Urothelium cell line (cell line): ENCODE data around the gene MICU1.

Experiments used
- DNase-seq: peaks from one replicate; pipeline ENCODE4 v3.0.0; 2011; ENCODE audit warnings: low spot score, mixed read lengths
- FAIRE-seq: peaks from 2 replicates; lab custom pipeline; 2011; peaks lifted over from hg19 to GRCh38; lab: Jason Lieb, UNC

The MICU1 gene

DNA sequence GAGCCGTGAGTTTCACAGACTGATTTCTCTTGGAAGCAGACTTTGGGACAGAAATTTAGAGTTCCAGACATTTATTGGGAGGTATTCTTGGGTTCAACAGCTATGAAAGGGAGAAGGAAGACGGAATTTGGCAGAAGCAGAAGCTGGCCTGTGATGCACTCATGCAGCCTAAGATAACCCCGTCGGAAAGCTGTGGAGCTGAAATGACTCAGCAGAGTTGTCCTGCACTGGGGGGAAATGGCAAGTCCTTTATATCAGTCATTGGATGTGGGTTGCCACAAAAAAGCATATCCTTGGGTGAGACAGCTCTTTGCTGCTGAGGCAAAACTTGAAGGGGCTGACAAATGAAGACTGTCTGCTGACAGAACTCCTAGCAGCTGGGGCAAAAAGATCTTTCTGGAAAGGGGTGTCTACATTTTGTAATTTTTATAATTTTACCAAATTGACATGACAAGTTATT lies 11.5 kb upstream of the MICU1 start:
- DNase-seq (peak; percentile 62), FAIRE-seq (peak; percentile 32)

DNA sequence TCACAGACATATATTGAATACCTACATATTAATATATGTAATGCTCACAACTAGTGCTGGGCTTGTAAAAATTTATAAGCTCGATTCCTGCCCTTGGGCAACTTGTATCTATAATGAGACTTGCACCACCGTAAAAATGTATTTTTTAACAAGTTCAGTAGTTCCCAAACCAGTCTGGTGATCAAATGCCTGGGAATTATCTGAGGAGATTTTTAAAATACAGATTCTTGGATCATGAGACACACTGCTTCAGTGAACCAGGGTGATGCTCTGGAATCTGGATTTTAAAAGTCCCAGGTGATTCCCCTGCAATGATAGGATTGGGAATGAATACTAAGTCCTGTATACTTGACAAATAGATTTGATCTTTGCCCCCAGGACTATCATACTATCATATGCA lies 4.3 kb upstream of the MICU1 start:
- DNase-seq: no peak
- FAIRE-seq: no peak

DNA sequence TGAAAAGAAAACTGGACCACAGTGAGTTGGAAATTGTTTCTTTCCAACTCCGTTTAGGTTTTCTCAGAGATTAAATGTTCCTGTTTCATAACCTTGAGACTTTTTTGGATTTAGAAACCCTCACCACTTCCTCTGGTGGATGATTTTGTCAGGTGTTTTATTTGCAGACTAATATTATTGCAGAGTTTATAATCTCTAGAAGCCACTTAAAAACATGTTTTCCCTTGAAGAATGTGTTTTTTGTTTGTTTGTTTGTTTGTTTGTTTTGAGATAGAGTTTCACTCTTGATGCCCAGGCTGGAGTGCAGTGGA lies 520 bp upstream of the MICU1 start:
- FAIRE-seq (no peak), DNase-seq (no peak)

DNA sequence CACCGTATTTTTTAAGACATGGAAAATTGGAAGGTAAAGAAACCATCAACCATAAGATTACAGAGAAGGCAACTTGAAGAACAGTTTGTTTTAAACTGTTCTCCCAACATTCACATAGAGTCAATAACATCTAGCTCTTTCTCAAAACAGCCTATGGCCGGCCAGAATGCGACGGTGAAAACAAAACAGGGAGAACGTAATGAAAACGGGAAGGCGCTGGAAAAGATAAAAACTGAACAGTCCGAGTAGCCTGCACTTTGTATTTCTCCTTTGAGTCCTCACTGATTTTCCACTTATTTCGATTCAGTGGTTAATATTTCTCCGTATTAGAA lies 637 bp downstream of the MICU1 start:
- FAIRE-seq: no peak

DNA sequence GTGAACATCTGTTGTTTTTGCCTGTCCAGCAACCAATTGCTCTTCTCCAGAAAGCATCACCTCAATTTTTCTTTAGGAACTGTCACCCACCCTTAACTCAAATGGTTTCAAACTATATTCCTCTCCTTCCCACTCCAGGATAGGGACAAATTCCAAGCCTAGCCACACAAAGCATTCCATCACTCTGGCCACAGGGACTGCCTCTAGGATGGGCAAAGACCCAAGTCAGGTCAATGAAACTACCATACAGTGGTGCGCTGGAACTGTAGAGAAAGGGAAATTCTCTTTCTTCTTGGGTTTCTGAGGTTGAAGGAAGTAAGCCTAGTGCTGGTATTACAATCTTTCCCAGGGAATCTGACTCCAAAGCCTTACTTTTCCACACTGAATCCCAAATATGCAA lies 3.6 kb downstream of the MICU1 start:
- no peak for FAIRE-seq

More for the DNA sequence above, 637 bp downstream of the MICU1 start:
- DNase-seq: no peak

DNA sequence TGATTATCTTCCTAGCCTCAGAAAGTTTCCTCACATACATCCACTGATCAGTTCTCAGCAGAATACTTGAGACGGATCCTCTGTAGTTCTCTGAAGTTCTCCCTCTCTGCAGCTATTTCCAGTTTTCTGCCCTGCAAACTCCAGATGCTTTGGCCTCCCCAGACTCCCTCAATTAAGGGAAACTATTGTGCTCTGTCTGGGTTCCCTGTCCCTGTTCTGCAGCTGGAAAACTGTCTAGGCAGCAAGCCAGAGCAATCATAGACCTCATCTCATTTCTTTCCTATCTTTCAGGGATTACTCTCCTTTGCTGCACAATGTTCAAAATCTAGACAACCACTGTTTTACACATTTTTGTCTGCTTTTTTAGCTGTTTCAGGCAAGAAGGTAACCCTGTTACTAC lies 9.2 kb downstream of the MICU1 start:
- DNase-seq (no peak), FAIRE-seq (no peak)

More for the DNA sequence above, 3.6 kb downstream of the MICU1 start:
- no peak for DNase-seq

DNA sequence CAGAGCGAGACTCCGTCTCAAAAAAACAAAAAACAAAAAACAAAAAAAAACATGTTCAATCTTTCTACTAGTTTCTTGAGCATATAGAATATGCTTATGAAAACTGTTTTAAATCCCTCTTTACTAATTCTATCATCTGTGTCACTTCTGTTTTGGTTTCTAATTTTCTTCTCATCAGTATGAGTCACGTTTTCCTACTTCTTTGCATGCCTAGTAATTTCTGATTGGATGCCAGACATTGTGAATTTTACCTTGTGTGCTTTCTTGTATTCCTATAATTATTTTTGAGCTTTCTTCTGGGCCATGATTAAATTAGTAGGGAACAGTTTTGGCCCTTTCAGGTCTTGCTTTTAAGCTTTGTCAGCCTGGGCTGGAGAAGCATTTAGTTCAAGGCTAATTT lies 9.9 kb downstream of the MICU1 start:
- DNase-seq (no peak), FAIRE-seq (no peak)

DNA sequence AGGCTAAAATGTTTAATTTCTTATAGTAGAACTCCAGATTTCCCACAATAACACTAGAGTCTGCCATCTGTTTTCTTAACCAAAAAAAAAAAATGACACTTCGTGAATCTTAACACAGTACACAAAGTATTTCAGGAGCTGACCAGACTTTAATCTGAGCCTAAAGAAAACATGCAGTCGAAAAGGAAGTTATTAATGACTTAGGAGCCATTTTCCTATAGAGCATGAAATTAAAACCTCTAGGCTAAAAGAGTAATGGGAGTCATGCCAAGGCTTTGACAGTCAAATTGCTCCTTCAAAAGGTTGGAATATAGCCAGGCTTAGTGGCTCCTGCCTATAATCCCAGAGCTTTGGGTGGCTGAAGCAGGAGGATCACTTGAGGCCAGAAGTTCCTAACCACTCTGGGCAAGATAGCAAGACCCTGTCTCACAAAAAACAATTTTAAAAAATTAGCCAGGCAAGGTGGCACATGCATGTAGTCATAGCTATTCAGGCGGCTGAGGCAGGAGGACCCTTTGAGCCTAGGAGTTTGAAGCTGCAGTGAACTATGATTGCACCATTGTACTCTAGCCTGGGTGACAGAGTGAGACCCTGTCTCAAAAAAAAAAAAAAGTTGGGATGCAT lies 13.6 kb downstream of the MICU1 start:
- FAIRE-seq: no peak
- DNase-seq: no peak

DNA sequence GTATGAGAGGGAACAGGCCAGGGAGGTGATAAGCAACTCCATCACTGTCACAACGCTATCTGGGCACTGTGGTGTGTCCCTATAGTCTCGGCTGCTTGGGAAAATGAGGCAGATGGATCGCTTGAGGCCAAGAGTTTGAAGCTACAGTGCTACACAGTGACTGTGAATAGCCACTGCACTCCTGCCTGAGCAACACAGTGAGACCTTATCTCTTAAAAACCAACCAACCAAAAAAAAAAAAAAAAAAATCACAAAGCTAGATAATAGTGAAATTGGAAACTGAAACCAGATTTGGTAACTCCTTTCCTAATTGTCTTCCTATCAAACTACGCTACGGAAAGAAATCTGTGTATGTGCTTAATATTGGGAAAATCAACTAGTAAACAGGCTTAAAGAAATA lies 14.1 kb downstream of the MICU1 start:
- no peak for DNase-seq
- FAIRE-seq: no peak

DNA sequence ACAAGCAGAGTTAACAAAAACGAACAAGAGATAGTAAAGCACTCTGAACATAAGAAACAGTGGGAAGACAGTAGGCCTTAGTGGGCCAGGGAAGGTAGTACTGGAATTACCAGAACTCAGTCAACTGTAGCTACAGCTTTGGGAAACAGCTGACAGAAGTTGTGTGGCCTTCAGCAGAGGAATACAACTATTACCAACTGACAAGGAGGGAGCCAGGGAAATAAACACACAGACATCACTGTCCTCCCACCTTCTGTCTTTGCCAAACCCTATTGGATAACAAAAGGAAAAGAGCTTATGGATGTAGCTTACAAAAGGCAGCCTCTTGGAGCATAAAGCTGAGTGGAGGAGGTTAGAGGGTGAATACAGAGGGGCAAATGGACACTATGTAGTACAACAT lies 15.4 kb downstream of the MICU1 start:
- FAIRE-seq: no peak
- DNase-seq: no peak

DNA sequence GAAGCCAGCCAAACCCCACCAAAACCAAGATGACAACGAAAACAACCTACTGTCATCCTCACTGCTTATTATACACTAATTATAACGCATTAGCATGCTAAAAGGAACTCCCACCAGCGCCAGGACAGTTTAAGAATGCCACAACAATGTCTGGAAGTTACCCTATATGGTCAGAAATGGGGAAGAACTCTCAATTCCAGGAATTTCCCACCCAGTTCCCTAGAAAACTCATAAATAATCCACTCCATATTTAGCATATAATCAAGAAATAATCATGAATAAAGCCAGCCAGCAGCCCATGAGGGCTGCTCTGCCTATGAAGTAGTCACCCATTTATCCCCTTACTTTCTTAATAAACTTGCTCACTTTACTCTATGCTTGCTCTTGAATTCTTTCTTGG lies 20.8 kb downstream of the MICU1 start:
- no peak for FAIRE-seq

DNA sequence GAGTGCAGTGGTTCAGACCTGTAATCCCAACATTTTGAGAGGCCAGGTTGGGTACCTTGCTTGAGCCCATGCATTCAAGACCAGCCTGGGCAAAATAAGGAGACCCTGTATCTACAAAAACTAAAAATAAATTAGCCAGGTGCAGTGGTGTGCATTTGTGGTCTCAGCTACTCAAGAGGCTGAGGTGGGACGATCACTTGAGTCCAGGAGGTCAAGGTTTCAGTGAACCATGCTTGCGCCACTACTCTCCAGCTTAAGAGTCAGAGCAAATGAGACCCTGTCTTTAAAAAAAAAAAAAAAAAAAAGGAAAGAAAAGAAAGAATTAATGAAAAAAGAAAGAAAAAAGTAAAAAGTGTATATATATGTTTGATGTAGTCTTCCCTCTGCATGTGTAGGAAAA lies 24.7 kb downstream of the MICU1 start:
- FAIRE-seq (no peak), DNase-seq (no peak)

More for the DNA sequence above, 20.8 kb downstream of the MICU1 start:
- DNase-seq: no peak

DNA sequence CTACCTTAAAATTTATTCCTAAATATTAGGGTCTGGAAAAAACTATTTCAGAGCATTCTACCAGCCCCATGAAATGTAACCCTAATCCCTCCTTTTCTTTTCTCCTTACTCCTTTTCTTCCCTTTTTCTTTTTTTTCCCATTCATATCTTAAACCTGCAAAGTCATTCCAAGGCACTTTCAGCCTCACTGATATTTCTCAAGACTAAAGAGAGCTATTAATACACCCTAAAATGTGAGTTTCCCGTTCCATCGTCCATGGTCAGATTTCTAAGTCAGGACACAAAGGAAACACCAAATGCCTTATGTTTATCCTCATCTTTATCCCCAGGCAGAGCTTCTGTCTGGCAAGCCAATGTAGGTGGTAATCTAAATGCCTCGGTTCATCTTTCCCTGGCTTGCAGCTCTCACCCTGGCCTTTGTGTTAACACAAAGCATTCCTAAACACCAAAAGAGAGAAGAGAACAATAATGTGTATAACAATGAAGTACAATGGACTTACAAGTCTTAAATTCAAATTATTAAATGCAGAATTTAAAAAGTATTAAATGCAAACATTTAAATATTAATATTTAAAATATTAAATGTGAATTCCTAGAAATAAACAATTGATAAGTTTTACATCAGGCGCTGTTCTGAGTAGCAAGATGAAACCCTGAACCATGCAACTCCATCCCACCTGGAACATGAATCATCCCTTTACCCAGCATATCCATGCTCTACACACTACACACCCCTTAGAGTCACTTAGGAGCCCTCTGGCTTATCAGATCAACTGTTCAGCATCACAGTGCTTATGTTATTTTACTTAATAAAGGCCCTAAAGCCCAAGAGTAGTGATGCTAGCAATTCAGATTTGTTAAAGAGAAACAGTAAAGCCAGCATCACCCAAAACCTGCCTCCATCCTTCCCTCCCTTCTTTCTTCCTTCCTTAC lies 26.8 kb downstream of the MICU1 start:
- no peak for FAIRE-seq
- no peak for DNase-seq

DNA sequence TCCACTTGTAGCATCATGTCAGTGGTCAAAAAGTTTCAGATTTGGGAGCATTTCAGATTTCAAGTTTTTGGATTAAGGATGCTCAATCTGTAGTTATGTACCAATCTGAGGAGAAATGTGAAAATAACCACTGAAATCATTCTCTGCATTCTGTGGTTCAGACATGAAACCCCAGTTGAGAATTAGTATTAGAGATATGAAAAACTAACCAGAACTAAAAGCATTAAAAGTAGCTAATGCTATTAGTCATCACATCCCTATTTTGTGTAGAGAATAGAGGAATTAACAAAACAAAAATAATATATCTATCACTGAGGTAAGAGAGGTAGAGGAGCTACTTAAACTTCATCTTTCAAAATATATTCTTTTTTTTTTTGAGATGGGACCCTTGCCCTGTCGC lies 28.0 kb downstream of the MICU1 start:
- DNase-seq: no peak
- no peak for FAIRE-seq

DNA sequence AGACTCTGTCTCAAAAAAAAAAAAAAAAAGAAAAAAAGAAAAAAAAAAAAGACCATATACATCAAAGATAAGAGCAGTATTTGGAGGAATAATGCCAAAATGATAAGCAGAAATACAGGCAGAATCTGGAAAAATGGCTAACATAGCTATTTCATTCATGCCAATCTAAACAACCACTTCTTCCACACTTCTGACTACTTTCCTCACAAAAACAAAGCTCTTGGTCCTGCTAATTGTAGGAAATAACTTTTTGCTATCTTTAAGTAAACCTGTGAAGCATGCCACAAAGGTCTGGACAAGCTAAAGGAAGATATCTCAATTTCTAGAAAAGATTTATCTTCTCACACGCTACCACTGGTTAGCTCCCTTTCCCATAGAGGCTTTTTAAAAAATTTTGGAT lies 30.4 kb downstream of the MICU1 start:
- DNase-seq (no peak), FAIRE-seq (no peak)

DNA sequence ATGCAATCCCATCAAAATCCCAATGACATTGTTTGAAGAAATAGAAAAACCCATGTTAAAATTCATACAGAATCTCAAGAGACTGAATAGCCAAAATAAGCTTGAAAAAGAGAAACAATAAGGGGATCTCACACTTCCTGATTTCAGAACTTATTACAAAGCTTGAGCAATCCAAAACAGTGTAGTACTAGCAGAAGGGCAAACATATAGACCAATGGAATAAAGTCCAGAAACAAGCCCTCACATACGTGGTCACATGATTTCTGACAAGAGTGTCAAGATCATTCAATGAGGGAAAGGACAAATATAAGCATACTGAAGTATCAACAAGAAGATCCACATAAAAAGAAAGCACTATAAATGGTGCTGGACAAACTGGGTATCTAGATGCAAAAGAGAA lies 31.9 kb downstream of the MICU1 start:
- FAIRE-seq (no peak), DNase-seq (no peak)

DNA sequence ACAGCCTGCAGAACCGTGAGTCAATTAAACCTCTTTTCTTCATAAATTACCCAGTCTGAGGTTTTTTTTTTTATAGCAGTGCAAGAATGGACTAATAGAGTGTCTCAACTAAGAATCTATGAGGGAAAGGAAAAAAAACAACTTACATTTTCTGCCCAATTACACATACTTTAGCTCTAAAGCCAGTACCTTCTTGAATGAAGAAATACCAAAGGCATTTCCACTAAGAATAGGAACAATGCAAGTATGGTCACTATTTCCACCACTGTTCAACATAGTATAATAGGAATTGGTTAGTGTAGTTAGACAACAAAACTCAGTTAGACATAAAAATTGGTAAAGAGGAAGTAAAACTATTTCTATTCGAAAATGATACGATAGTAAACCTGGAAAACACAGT lies 37.6 kb downstream of the MICU1 start:
- DNase-seq (no peak), FAIRE-seq (no peak)

DNA sequence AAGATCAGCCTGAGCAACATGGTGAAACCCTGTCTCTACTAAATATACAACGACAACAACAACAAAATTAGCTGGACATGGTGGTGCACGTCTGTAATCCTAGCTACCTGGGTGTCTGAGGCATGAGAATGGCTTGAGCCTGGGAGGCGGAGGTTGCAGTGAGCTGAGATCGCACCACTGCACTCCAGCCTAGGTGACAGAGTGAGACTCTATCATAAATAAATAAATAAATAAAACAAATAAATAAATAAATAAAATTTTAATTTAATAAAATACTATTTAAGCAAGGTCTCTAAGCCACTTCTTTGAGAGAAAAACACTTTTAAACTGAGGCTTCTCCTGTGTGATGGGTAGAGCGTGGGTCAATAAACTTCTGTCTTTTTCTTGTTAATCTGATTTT lies 38.3 kb downstream of the MICU1 start:
- FAIRE-seq (no peak), DNase-seq (no peak)

DNA sequence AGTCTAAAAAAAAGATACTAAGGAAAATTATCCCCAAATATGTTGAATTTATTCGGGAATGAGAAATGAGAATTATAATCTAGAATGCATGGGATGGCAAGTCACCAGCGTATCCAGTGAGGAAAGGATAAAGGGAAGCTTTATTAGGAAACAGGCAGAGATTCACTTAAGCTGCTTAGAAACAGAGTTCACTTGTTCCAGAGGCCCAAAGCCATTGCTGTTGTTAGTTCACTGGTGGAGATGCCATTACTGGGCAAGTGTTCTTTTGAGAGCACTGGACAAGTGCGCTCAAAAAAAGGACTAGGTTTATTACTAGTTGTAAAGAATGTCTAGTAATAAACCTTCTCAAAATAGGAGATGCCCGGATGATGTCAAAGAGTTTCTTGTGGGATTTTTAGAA lies 51.2 kb downstream of the MICU1 start:
- FAIRE-seq: no peak
- no peak for DNase-seq

DNA sequence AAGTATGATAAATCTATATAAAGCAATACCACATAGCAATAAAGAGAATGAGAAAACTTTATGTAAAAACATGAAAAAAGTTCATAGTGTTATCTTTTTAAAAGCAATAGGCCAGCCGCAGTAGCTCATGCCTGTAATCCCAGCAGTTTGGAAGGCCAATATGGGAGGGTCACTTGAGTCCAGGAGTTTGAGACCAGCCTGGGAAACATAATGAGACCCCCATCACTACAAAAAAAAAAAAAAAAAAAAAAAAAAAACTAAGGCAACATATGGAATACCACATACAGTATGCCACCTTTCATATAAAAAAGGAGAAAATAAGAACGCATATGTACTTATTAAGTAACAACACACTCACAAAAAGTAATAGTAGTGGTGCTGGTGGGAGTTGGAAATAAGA lies 52.8 kb downstream of the MICU1 start:
- no peak for DNase-seq
- FAIRE-seq: no peak

DNA sequence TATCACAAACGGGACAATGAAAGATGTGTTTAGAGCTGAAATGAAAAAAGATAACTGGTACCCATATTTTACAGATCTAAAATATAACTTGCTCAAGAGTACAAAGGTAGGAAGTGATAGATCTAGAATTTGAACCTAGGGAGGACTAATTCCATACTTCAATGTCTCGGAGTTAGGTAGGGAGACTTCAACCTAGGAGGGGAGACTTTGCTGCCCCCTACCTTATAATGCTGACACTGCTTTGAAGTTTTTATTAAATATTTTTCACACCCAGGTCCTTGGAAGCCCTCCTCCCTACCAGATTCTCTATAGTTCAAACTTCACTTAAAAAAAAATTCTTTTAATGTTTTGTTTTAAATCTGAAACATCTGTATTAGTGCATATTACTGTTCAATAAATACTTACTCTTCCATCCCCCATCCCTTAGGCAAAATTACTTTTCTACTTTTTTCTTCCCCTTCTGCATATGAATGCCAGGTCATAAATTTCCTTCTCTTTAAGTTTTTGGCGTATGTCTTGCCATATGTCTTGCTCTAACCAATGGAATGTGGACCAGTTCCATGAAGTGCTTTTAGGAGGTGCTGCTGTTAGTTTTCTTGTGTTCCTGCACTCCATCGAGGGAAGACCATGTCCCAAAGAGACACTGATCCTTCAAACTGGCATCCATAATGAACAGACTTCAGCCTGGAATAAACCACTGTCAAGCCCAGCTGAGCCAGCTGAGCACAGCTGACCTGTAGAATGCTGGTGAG lies 57.8 kb downstream of the MICU1 start:
- DNase-seq: peak; percentile 42
- peak; percentile 58 for FAIRE-seq

DNA sequence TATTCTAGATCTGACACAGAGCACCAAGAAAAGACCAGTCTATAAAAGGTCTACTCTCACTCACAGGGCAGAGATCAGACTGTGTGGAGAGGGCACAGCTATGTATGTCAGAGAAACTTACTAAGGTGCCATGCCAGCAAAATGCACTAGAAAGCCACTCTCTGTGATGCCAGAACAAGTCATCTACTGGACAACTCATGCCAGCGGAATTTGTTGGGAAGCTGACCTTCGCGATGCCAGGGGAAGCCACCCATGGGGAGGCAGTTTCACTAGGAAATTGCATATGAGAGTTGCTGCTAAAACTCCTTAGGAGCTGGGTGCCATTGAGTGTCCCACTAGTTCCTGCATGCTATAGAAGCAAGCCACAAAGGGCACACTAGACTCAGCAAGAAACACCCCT lies 58.5 kb downstream of the MICU1 start:
- FAIRE-seq: no peak
- peak; percentile 31 for DNase-seq
